Muscle layer of duodenum (tissue), 2 donors: ENCODE data around the gene RGR.

ENCODE experiments used
- H3K27ac ChIP-seq: one replicate; pipeline ENCODE4 v1.7.0; 2013; ENCODE audit warnings: mild to moderate bottlenecking, low read length
- H3K27me3 ChIP-seq: one replicate; pipeline ENCODE4 v1.7.0; 2013; ENCODE audit warnings: low read depth, mild to moderate bottlenecking, control low read depth, low read length
- H3K36me3 ChIP-seq, 2 donors: one replicate each; pipeline ENCODE4 v1.7.0; 2013; ENCODE audit warnings: low read length in 2 of 2, control low read depth in 1 of 2, mild to moderate bottlenecking in 1 of 2; ENCODE audit not compliant: insufficient read depth in 2 of 2, control insufficient read depth in 1 of 2
- H3K4me1 ChIP-seq, 2 donors: one replicate each; pipeline ENCODE4 v1.7.0; 2013; ENCODE audit warnings: low read length in 2 of 2, mild to moderate bottlenecking in 2 of 2, control low read depth in 1 of 2, moderate library complexity in 1 of 2; ENCODE audit not compliant: insufficient read depth in 2 of 2, control insufficient read depth in 1 of 2
- H3K4me3 ChIP-seq, 2 donors: one replicate each; pipeline ENCODE4 v1.7.0; 2013; ENCODE audit warnings: low read length in 2 of 2, low read depth in 1 of 2, mild to moderate bottlenecking in 1 of 2
- H3K9me3 ChIP-seq, 2 donors: one replicate each; pipeline ENCODE4 v1.7.0; 2013; ENCODE audit warnings: low read length in 2 of 2, control low read depth in 1 of 2, mild to moderate bottlenecking in 1 of 2; ENCODE audit not compliant: control insufficient read depth in 1 of 2
- donor health status: healthy.

RGR gene

DNA sequence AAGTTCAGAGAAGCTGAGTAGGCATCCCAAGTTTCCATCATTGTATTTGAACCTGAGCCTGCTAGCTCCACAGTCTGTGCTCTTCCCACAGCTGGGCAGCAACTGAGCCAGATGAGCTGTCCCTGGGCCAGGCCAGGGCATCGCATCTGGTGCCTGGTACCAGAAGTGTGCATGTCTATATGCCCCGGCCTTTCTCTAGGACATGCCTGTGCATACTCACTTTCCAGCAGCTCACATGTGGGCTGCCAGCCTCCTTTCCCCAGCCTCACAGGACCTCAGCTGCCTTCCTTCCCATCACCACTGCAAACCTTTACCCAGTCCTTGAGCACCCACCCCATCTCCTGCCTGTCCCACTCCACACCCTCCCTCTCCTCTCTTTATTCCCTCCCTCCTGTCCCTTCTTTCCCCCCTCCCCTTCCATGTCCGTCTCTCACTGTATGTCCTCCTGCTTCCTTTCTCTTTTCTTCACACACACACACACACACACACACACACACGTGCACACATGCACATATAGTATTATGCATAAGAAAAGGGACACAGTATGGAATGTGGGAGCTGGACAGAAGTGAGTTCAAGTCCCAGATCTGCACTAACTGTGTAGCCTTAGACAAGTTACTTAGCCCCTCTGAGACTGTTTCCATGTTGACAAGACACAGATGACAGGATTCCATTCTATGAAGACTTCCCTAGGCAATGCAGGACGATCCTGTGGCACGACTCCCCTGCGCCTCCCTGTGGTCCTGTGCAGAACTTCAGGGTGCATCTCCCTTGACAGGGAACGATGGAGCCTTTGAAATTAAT is 39.6 kb upstream of the RGR start:
- Histone ChIP-seq H3K4me1 (no peaks in the 10 kb centered on the region), H3K36me3 (no peaks in the 10 kb centered on the region), H3K27ac (no peak overlapping the region), H3K27me3 (no peaks in the 10 kb centered on the region), H3K9me3 (no peaks in the 10 kb centered on the region), H3K4me3 (no peak overlapping the region)

GRCh38 chr10:84205853-84206525 is 38.9 kb upstream of the RGR start:
- no peaks in the 10 kb centered on the region for H3K9me3 ChIP-seq
- H3K4me1 ChIP-seq = no peaks in the 10 kb centered on the region
- no peak overlapping the region for H3K27ac ChIP-seq
- no peaks in the 10 kb centered on the region for H3K36me3 ChIP-seq
- no peaks in the 10 kb centered on the region for H3K27me3 ChIP-seq
- H3K4me3 ChIP-seq = no peak overlapping the region

GRCh38 chr10:84208023-84208422 is 36.8 kb upstream of the RGR start:
- Histone ChIP-seq H3K27me3 (no peaks in the 10 kb centered on the region), H3K4me3 (no peak overlapping the region), H3K9me3 (no peaks in the 10 kb centered on the region), H3K36me3 (no peaks in the 10 kb centered on the region), H3K27ac (no peak overlapping the region), H3K4me1 (no peaks in the 10 kb centered on the region)

GRCh38 chr10:84211566-84211965 is 33.3 kb upstream of the RGR start:
- no peaks in the 10 kb centered on the region for H3K9me3 ChIP-seq
- H3K4me1 ChIP-seq = no peaks in the 10 kb centered on the region
- no peaks in the 10 kb centered on the region for H3K36me3 ChIP-seq
- H3K4me3 ChIP-seq = no peak overlapping the region
- H3K27ac ChIP-seq = no peak overlapping the region
- no peaks in the 10 kb centered on the region for H3K27me3 ChIP-seq

DNA sequence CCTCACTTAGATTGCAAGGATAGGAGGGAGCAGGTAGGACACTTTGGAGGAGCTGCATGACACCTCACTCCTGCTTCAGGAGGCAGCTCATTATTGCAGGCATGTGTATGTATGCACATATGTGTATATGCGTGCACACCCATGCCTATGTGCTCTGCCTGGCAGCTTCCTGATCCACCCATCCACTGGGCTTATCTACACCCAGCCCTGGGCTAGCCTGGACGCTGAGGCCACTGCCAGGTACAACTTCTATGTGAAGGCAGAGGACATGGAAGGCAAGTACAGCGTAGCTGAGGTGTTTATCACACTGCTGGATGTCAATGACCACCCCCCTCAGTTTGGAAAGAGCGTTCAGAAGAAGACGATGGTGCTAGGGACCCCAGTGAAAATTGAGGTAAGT is 32.8 kb upstream of the RGR start:
- Histone ChIP-seq H3K36me3 (no peaks in the 10 kb centered on the region), H3K9me3 (no peaks in the 10 kb centered on the region), H3K27ac (no peak overlapping the region), H3K4me3 (no peak overlapping the region), H3K4me1 (no peaks in the 10 kb centered on the region), H3K27me3 (no peaks in the 10 kb centered on the region)

DNA sequence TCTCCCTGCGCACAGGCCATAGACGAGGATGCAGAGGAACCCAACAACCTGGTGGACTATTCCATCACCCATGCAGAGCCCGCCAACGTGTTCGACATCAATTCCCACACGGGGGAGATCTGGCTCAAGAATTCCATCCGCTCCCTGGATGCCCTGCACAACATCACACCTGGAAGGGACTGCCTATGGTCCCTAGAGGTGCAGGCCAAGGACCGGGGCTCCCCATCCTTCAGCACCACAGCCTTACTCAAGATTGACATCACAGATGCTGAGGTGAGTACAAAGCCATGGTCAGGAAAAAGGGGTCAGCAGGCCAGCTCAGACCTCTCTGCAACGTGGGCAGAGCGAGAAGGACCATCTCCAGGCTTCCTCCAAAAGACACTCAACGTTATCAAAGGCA is 31.8 kb upstream of the RGR start:
- Histone ChIP-seq H3K4me1 (no peaks in the 10 kb centered on the region), H3K9me3 (no peaks in the 10 kb centered on the region), H3K4me3 (no peak overlapping the region), H3K36me3 (no peaks in the 10 kb centered on the region), H3K27ac (no peak overlapping the region), H3K27me3 (no peaks in the 10 kb centered on the region)

- Histone ChIP-seq H3K36me3 (no peaks in the 10 kb centered on the region), H3K27ac (no peak overlapping the region), H3K4me1 (no peaks in the 10 kb centered on the region), H3K4me3 (no peak overlapping the region), H3K27me3 (no peaks in the 10 kb centered on the region), H3K9me3 (no peaks in the 10 kb centered on the region)
Observed at GRCh38 chr10:84214046-84214572, 30.7 kb upstream of the RGR start.

GRCh38 chr10:84214612-84215235 is 30.1 kb upstream of the RGR start:
- Histone ChIP-seq H3K4me1 (no peaks in the 10 kb centered on the region), H3K27me3 (no peaks in the 10 kb centered on the region), H3K36me3 (no peaks in the 10 kb centered on the region), H3K4me3 (no peak overlapping the region), H3K9me3 (no peaks in the 10 kb centered on the region), H3K27ac (no peak overlapping the region)

DNA sequence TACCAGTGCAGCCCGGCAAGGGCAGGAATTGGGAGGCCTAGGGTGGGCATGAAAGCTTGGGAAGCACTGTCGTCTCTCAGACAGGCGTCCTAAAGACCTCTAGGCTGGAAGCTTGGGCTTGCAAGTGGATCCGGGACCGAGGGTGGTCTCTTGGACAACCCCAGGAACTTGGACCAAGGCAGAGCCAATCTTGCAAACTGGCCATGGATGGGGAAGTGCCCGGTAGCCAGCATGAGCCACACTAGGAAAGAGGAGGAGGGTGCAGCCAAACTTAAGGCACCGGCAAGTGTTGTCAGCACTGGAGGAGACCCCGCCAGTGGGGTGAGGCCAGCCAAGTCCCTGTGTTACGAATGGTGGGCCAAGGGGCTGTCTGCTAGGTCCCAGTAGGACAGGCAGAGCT is 28.0 kb upstream of the RGR start:
- no peak overlapping the region for H3K4me3 ChIP-seq
- no peaks in the 10 kb centered on the region for H3K36me3 ChIP-seq
- no peaks in the 10 kb centered on the region for H3K4me1 ChIP-seq
- no peaks in the 10 kb centered on the region for H3K27me3 ChIP-seq
- H3K27ac ChIP-seq = no peak overlapping the region
- no peaks in the 10 kb centered on the region for H3K9me3 ChIP-seq

DNA sequence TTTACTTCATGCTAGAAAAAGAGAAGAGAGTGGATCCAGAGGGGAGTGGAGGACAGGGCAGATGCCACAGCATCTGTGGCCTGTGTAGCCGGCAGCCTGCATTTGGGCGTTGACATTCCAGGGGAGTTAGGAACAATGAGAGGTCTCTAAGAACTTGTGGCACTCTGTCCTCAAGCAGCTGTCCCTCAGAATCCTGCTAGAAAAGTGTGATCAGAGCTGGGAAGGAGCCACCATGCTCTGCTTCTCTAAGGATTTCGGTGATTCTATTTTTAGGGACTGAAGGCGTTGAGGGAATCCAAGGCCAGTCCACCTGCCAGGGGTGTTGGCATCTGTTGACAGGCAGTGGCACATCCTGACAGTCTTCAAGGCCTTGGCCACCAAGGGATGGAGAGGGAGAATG is 27.1 kb upstream of the RGR start:
- no peak overlapping the region for H3K27ac ChIP-seq
- no peaks in the 10 kb centered on the region for H3K27me3 ChIP-seq
- no peaks in the 10 kb centered on the region for H3K9me3 ChIP-seq
- no peaks in the 10 kb centered on the region for H3K4me1 ChIP-seq
- H3K36me3 ChIP-seq = no peaks in the 10 kb centered on the region
- H3K4me3 ChIP-seq = no peak overlapping the region

DNA sequence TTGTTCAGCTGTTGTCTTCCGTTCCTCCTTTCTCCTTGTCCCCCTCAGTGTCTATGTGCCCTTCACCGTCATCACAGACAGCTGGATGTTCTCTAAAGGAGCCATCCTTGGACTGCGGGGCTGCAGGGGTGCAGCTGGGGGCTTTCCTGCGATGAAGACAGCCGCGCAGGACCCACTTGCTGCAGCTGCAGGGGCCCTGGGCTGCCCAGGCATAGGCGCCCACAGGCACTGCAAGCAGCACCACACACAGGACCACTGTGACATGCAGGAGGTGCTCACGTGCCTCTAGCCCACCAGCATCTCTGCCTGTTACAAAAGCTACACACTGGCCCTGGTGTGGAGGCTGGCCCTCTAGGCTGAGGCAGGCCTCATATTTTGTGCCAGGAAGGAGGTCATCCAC is 22.9 kb upstream of the RGR start:
- H3K36me3 ChIP-seq = no peaks in the 10 kb centered on the region
- H3K9me3 ChIP-seq = no peaks in the 10 kb centered on the region
- no peak overlapping the region for H3K27ac ChIP-seq
- H3K4me1 ChIP-seq = no peaks in the 10 kb centered on the region
- H3K27me3 ChIP-seq = no peaks in the 10 kb centered on the region
- H3K4me3 ChIP-seq = no peak overlapping the region
